Right lobe of liver (tissue), 4 donors: ENCODE results near the gene DBX1.

Experiments used
- CTCF ChIP-seq, 4 donors: fragments of 200-600 bp in 3 of 4; fragments of 450-650 bp in 1 of 4; IDR thresholded peaks; one replicate each; pipeline versions ENCODE4 v1.5.1 to v1.8.0; 2016 to 2022; ENCODE audit warnings: antibody characterized with exemption in 4 of 4, mild to moderate bottlenecking in 2 of 4
- POLR2A ChIP-seq: fragments of 450-650 bp; IDR thresholded peaks from one replicate; pipeline ENCODE4 v1.6.1; 2017; ENCODE audit warnings: antibody characterized with exemption, mild to moderate bottlenecking
- donor health status: DM: no; HTN: no; CAD: no.
- donor health status: DM: no; HTN: no; CAD: no.
- donor health status: DM: no; HTN: yes; CAD: no.

GRCh38 chr11:20154381-20154780, 5.9 kb downstream of the DBX1 start:
- TF ChIP-seq CTCF (IDR thresholded peaks at IDR 0.05) (no peak), POLR2A (no peak)
